HG03095 (cell line): ENCODE results near the gene OSCP1.

ENCODE experiments used
- ATAC-seq: cut with Tn5 transposase; IDR thresholded peaks from one replicate; pipeline ENCODE4 v1.9.1; 2021; ENCODE audit warnings: moderate library complexity; ENCODE audit not compliant: unreplicated experiment

Gene OSCP1

DNA sequence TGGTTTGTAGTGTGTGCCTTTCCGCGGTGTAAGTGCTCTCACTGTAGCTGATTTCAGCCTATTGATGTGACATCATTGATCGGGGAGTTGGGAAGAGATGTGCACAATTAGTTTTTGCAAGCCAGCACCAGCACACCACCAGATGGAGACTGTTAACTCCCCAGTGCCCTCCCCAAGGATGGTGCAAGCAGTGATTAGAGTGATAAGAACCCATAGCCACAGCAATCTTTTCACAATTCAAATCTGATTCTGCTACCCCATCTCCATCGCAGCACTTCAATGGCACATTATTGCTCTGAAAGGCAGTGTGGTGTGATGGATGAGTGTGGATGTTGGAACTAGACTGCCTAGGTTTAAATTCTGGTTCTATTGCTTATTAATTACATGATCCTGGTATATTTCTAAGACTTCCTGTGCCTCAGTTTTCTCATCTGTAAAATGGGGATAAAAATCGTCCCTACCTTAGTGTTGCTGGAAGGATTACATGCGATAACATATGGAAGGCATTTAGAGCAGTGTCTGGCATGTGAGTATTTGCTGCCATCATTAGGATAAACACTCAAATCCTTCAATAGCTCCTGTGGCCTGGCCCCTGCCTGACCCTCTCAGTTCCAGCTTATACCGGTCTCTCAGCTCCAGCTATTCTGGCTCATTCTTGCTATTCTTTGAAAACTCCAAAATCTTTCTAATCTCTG is 25.8 kb upstream of the OSCP1 start:
- ATAC-seq: no peak

DNA sequence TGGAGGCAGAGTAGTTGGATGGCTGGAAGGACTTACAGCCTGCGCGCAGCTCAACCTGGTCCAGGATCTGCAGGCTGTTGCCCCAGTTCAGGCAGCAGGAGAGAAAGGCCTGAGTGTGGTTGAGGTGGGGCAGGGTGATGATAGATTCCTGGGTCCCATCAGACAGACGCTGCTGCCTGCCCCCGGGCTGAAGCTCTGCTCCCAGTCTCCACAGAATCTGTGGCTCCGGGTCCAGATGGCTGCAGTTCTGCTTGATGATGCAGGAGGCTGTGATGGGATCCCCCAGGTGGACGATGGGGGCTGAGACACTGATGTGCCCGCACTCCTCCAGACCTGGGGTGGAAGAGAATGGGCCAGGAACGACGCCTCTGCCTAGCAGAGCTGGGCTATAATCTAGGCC is 25.1 kb upstream of the OSCP1 start:
- no peak for ATAC-seq

GRCh38 chr1:36472656-36473055 is 22.4 kb upstream of the OSCP1 start:
- no peak for ATAC-seq

GRCh38 chr1:36471830-36472641 is 21.8 kb upstream of the OSCP1 start:
- ATAC-seq: no peak

DNA sequence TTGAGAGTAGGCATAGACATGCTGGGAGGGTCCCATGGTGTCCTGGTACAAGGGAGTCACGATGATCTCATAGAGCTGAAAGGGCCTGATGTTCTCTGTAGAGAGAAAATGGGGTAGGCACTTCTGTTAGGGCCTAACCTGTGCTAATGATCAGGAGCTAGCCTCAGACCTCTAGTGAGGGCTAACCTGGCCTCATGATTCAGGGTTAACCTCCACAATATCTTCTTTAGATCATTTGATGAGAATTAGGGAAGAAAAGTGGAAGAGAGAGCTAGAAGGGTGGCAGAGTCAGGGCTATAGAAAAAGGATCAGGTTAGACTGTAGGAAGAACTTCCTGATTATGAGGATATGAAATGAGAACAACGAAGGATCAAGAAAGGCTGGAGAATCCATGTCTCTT is 18.9 kb upstream of the OSCP1 start:
- ATAC-seq: no peak

DNA sequence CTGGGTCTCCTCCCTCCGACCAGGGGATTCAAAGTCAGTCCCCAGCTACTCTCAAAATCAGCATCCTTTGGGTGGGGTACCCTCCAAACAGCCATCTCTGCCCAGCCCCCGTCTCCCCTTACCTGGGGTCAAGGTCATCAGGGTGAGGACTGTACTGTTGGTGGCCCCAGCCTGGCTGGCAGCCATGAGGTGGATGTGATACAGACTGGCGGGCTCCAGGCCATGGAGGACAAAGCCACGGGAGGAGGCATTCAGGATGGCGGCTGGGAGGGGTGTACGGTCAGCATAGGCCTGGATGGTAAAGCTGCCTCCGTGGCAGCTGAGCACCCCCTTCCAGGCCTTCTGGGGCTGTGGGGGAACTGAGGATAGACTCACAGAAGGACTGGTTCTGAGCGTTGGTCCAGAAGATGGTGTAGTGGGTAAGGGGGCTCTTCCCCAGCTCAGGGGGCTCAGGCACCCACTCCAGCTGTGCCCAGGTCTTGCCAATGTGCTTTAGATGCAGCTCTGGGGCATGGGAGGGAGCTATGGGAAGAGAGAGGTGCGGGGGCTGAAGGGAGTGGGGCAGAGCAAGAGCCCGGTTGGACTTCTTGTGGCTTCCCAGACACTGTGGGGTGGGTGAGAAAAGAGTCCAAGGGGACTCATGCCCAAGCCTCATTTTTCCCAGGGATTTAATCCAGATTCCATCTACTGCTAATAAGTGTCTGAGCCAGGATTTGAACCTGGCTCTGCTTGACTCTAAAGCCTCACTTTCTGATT is 17.6 kb upstream of the OSCP1 start:
- no peak for ATAC-seq

DNA sequence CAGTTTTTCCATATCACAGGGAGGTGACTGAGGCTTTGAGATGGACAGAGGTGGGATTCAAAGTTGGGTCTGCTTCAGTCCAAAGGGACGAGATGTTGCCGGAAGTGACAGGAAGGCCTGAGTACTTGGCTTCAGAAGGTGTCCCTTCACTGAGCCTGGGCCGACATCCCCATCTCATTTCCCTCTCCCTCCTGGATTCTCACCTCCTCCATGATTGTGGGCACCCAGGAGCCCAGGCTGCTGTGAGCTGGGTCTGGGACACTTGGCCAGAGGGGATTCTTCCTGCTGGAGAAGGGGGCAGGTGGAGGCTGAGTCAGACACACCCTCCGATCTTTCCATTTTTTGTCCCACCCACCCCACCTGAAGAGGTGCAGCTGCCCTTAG is 16.8 kb upstream of the OSCP1 start:
- no peak for ATAC-seq

DNA sequence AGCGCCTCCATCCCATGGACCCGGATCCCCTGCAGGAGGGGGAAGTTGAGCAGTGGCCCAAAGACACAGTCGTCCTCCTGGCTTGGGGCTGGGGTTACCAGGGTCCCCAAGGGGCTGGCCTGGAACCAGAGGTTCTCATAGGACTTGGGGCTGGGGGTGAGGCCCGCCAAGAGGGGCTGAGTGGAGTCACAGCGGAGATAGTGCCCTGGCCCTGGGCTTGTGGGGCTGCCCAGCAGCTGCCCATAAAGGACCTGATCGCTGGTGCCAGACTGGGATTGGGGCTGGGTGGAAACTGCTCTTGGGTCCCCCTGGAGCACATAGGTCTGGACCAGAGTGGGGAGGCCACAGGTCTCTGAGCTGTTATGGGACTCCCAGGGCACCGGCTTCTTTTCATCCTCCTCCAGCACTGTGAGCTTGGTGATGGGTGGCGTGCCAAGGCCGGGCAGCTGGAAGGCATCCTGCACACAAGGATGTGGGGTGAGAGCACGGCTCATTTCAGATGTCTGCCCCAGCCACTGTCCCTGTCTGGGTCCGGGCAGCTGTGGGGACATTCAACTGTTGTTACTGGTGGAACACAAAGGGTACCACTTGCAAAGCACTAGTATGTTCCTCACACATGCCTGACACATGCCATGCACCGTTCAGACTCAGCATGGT is 16.2 kb upstream of the OSCP1 start:
- no peak for ATAC-seq

- ATAC-seq: no peak
Observed at GRCh38 chr1:36465731-36466369, 15.6 kb upstream of the OSCP1 start.

- peak; percentile 27 for ATAC-seq
Observed at GRCh38 chr1:36464605-36465393, 14.5 kb upstream of the OSCP1 start.

- ATAC-seq: peak; percentile 89
Observed at GRCh38 chr1:36463803-36464604, 13.8 kb upstream of the OSCP1 start, which contains the start of gene MRPS15. Gene MRPS15 (minus strand): TSS chr1:36464384. CDS start chr1:36464275, 109 bp downstream.

- no peak for ATAC-seq
Observed at GRCh38 chr1:36463463-36463802, 13.2 kb upstream of the OSCP1 start.

DNA sequence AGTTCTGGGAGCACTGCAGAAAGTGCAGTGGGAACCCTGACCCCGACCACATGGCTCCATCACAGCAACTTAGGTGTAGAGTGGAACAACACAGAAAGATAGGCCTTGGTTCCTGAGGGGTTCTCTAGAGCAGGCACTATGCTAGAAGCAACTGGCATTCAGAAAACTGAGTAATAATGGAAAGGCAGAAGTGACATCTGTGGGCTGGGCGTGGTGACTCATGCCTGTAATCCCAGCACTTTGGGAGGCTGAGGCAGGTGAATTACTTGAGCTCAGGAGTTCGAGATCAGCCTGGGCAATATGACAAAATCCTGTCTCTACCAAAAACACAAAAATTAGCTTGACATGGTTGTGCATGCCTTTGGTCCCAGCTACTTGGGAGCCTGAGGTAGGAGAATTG is 8.7 kb upstream of the OSCP1 start:
- ATAC-seq: no peak

DNA sequence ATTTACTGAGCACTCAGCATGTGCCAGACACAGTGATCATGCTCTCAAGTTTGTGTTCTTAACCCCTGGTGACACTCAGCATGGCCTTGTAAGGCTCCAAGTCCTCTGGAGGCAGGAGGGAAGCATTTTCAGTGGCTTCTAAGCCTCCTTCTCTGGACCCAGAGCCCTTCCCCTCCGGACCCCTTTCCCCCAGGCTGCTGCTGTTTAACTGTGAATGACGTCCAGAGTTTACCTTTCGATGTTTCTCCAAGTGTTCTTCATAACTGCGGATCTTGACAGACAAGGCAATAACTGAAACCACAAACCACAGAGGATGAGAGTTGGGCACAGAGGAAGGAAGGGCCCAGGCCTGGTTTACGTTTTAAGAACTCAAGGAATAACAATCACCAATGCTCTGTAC is 7.4 kb upstream of the OSCP1 start:
- no peak for ATAC-seq

- no peak for ATAC-seq
Observed at GRCh38 chr1:36456391-36456928, 6.2 kb upstream of the OSCP1 start.

DNA sequence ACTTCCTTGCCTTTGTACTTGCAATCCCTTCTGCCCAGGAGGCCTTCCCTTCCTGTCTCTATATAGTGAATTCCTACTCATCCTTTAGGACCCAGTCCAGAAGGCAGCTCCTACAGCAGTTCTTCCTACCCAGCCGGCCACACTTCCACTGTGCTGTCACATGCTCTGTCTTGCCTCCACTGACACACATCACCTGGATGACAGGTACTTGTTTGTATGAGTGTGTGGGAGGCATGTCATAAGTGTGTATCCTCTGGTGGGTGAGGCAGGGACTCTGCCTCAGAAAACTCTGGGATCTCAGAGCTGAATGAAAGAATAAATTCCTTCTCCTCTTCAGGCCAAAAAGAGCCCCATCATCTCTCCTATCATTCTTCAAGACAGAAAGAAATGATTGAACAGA is 5.1 kb upstream of the OSCP1 start:
- no peak for ATAC-seq

DNA sequence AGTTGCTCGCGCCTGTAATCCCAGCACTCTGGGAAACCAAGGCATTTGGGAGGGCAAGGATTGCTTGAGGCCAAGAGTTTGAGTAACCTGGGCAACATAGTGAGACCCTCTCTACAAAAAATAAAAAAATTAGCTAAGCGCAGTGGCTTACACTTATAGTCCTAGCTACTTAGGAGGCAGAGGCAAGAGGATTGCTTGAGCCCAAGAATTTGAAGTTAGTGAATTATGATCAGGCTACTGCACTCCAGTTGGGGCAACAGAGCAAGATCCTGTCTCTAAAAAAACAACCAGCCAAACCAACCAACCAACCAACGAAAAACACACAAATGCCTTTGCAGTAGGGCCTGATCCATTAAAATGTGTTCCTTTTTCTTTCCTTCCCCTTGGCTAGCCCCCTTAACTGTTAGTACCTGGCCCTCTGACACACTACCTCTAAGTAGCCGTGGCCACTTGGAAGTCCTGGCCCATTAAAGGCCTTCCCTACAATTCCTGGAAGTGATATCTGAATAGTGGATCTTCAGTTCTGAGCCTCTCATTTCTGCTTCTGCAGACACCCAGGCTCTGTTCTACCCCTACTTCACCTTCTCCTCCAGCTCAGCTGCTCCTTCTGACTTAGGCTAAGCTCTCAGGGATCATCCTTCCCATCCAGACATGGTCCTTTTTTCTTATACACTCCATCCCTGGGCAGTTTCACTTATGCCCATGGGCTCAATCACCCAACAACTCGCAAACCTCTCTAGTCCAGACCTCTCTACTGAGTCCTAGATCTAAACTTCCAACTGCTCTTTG is 3.5 kb upstream of the OSCP1 start:
- no peak for ATAC-seq

DNA sequence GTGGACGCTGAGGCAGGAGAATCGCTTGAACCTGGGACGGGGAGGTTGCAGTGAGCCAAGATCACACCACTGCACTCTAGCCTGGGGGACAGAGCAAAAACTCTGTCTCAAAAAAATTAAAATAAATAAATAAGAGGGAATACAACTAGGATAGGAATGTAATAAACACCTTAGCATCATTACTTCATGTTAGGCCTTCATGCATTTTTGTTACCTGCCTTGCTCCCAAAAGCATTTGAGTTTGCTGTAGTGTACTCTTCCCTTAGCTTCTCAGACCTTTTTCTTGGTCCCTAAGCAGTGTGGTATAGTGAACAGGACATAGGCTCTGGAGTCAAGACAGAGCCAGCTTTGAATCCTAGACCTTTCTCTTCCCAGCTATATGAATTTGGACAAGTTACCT is 2.8 kb upstream of the OSCP1 start:
- ATAC-seq: no peak
